NCI-H82 treated with DMSO at 0.1 percent for 48 hours (cell line): ENCODE measurements around the gene NELL2.
"Not testable (repeated sequence)": the region's sequence is repeated elsewhere in the genome, so short reads cannot be mapped to it uniquely, and the experiment has no call there.

Experiments used
- DNase-seq: peaks from one replicate; lab custom pipeline; 2025; ENCODE audit not compliant: unreplicated experiment; lab: John Stamatoyannopoulos, UW

The NELL2 gene

DNA sequence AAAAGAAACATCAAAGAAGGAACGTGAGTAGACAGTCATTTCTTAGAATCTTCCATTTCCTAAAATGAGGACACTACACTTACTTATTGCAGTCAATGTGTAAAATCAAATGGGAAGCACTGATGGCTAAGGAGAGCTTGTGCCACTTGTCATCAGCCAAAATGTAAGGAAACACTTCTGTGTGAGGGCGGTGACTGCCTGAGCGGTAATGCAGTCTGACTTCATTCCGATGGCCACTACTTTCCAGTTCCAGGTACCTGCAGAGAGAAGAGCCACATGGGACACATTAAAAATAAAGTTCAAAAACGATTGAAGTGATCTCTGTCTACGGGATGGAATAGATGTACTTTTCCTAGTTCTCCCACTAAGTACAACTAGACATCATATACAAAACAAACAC, 96.3 kb downstream of the NELL2 start:
- DNase-seq: no peak

GRCh38 chr12:44778863-44779262, 97.3 kb downstream of the NELL2 start:
- no peak for DNase-seq

DNA sequence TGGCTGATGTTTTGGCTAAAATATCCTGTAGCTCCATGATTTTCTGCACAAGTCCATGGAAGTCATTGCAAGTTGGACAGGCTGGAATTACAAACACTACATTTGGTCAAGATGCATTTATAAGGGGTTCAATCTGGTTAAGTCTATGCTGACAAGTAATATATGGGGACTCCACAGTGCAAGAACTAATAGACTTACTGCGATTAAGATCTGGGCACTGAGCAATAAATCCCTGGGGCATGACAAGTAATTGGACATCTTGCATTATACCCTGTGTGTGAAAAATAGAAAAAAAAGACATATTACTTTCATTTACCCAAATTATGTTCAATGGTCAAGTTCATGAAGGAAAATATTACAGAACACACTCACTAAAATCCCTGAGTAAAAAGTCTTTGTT, 99.1 kb downstream of the NELL2 start:
- DNase-seq: peak; percentile 93

- no peak for DNase-seq
Measured at GRCh38 chr12:44775901-44776300, 100.2 kb downstream of the NELL2 start.

GRCh38 chr12:44774815-44775411, 101.2 kb downstream of the NELL2 start:
- no peak for DNase-seq

GRCh38 chr12:44771485-44772021, 104.6 kb downstream of the NELL2 start:
- DNase-seq: peak; percentile 67

DNA sequence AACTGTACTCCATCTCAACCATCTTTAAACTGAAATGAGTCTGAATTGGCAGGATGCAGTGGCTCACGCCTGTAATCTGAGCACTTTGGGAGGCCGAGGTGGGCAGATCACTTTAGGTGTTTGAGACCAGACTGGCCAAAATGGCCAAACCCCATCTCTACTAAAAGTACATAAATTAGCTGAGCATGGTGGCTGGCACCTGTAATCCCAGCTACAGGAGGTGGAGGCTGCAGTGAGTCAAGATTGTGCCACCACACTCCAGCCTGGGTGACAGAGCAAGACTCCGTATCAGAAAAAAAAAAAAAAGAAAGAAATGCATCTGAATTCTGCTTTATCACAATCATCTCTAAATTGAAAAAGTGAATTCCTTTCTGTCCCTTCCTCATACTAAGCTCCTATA, 110.3 kb downstream of the NELL2 start:
- DNase-seq: no peak

DNA sequence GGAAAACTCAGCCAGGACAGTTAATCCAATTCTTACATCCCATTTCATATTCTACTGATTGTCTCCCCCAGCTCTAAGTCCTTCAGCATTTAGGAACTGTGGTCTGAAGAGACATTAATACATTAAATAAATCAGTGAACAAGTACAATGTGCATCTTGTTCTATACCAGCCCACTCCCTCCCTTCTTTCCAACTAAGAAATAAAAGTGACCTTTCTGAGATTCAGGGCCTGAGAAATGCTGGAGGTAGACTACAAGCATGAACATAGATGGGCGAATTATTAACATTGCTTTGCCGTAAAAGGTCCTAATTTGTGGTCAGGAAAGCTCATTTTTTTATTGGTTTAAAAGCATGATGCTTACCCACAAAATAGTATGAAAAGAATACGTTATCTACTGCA, 113.1 kb downstream of the NELL2 start:
- DNase-seq: no peak

GRCh38 chr12:44759289-44759688, 116.8 kb downstream of the NELL2 start:
- DNase-seq: no peak

DNA sequence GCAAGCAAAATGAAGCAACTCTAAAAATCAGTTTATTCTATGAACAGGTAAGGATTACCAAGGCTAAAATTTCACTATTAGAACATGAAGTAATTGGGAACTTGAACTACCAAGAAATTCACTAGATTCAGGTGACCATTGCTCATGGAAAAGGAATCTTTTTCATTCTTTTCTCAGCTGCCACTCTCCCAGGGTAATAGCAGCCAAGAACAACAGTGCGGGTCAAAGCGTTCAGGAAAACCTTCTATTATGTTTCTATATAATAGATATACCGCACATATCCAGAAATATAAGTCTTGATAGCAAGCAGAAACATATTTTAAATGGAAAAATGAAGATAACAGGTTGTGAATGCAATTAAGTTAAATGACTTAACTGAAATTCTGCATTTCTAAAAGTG, 125.6 kb downstream of the NELL2 start:
- no peak for DNase-seq

DNA sequence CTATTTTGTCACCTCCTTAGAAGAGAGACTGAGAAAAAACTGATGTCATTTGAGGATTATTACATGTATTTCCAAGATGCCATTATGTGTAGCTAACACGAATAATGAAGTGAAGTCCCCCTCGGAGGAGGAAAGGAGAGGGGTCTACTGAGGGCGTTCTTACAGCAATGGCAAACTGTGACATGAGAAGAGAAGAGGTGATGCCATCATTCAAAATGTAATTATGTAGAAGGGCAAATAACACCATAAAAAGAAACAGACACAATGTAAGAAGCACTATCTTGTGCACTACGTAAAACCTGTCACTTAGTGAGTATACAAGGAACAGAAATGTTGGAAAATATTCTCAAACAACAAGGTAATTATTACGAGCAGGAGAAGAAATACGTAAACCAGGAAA, 126.5 kb downstream of the NELL2 start:
- DNase-seq: no peak

DNA sequence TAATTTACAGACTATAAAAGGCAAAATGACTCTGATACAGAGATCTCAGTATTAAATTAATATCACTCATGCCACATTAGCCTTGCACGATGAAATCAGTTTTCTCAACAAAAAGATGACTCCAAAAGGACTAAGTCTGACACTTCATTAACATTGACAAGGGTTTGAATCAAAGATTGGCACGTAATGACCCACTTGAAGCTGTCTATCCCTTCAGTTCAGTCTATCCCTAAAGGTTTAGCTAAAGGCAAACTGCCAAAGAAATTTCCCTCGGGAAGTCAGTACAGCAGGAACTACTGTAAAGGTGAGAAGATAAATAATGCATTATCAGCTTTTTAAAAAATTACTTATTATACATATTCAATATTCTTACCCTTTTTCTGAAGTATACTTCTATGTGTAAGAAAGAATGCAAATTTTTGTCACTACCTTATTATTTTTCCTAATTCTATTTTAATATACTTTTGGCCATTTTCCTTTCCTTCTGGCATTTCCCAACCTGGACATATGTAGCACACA, 127.1 kb downstream of the NELL2 start:
- peak; percentile 65 for DNase-seq

- not testable (repeated sequence) for DNase-seq
Measured at GRCh38 chr12:44741292-44741980, 134.7 kb downstream of the NELL2 start.

DNA sequence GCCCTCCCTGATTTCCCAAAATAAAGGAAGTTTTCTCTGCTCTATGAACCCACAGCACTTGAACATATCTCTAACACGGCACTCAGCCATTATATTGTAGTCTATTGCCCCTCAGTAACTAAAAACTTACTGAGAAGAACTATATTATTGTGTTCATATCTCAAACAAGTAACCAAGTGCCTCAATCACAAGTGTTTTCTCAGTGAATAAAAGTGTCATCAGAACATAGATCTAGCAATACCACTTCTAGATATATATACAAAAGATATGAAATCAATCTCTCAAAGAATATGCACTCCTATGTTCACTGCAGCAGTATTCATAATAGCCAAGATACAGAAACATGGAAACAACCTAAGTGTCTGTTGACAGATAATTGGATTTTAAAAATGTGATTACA, 138.1 kb downstream of the NELL2 start:
- no peak for DNase-seq

- no peak for DNase-seq
Measured at GRCh38 chr12:44728566-44728965, 147.5 kb downstream of the NELL2 start.

GRCh38 chr12:44720265-44720664, 155.8 kb downstream of the NELL2 start:
- DNase-seq: no peak

- DNase-seq: no peak
Measured at GRCh38 chr12:44717612-44718011, 158.5 kb downstream of the NELL2 start.

DNA sequence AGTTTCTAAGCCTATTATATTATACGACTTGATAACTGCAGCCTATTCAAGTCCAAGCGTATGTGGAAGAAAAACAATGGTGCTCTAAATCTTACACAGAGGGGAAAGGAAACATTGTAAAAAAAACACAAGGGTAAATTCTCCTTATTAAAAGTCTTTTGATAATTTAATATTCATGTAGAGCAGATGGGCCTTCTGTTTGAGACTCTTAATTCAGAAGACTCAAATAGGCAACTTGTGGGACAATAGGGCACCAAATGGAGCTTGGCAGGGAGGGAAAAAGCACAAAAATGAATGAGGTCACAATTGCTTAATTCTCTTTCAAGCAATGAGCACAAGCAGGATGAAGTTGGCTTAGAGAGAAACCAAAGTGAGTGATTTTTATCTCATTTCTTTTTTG, 159.4 kb downstream of the NELL2 start:
- DNase-seq: no peak

DNA sequence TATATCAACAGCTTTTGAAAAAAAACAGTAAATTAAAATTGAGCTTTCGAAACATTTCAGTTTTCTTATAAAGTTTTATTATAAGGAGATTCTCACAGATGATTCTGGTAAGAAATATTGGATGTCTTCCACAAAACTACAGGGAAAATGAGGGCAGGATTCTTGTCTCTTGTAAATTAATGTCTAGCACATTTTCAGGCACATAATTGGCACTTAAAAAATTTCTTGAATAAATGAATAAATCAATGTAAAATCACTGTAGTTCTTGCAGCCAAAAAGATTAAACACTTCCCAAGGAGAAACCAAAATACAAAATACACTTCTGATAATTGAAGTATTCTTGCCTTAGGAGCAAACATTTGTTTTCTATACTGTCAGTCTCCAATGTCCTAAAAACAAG, 164.4 kb downstream of the NELL2 start:
- no peak for DNase-seq

GRCh38 chr12:44709166-44709565, 166.9 kb downstream of the NELL2 start:
- no peak for DNase-seq

GRCh38 chr12:44708218-44708617, 167.9 kb downstream of the NELL2 start:
- DNase-seq: no peak

GRCh38 chr12:44703182-44703910, 172.8 kb downstream of the NELL2 start:
- no peak for DNase-seq
